Activated CD4-positive, alpha-beta T cell treated with anti-CD3 and anti-CD28 coated beads, Interleukin-2, amount 10 ng/mL, durations not matched to agents 24 days and 14 days (primary cell): Measurements from ENCODE around the gene IL37. TPM values are rescaled to one million over a fixed set of nuclear protein-coding genes. Genes with fewer than 3 reads are reported as not detected.

Experiments
- DNase-seq: peaks from one replicate; pipeline ENCODE4 v3.0.0; 2022
- H3K27ac Mint-ChIP-seq: one replicate; pipeline ENCODE4 v1.8.0; 2022; ENCODE audit warnings: mild to moderate bottlenecking, mixed read lengths
- H3K27me3 Mint-ChIP-seq: one replicate; pipeline ENCODE4 v1.8.0; 2022; ENCODE audit warnings: mixed read lengths
- H3K36me3 Mint-ChIP-seq: one replicate; pipeline ENCODE4 v1.8.0; 2022; ENCODE audit warnings: low read depth, mild to moderate bottlenecking, mixed read lengths
- H3K4me1 Mint-ChIP-seq: one replicate; pipeline ENCODE4 v1.8.0; 2021; ENCODE audit warnings: mixed read lengths
- H3K4me3 Mint-ChIP-seq: one replicate; pipeline ENCODE4 v1.8.0; 2022; ENCODE audit warnings: mild to moderate bottlenecking, moderate library complexity, mixed read lengths
- H3K9me3 Mint-ChIP-seq: one replicate; pipeline ENCODE4 v1.8.0; 2021; ENCODE audit warnings: mixed read lengths
- intact Hi-C: fragments of 100-400 bp; cut with micrococcal nuclease; formaldehyde crosslinking; loops from one replicate; pipeline ENCODE4 v1.15.1; 2023
- total RNA-seq: library from RNA; stranded (reverse); gene quantifications from 2 replicates; pipeline ENCODE4 v1.2.3, GENCODE V29; 2022

Gene IL37
- total RNA-seq, 1 donor from 2014 or later, result not detected

DNA sequence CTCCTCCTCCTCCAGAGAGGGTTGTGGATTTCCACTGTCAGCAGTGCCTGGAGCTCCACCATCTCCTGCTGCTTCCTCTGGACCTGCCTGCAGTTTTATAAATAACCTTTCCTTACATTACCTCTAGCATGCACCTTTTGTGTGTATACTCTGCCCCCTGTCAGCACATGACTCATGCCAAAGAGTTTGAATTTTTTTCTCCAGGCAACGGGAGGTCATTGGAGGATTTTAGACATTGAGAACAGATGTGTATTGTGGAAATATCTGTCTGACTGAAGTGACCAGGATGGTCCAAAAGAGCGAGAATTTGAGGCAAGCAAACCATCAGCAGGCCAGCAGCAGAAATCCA is 31.7 kb downstream of the IL37 start:
- Mint-ChIP-seq H3K36me3 (no peaks in the 10 kb centered on the region), H3K27me3 (peaks cover 15% of the 10 kb centered on the region), H3K4me1 (peaks cover 6% of the 10 kb centered on the region), H3K27ac (no peak overlapping the region), H3K4me3 (no peak overlapping the region), H3K9me3 (no peaks in the 10 kb centered on the region)
- intact Hi-C loops, result loop anchor here (5.0 to 10.0 kb wide), 2 partner anchors 55 to 318 kb away; no protein-coding TSS in a partner anchor
- no peak for DNase-seq

DNA sequence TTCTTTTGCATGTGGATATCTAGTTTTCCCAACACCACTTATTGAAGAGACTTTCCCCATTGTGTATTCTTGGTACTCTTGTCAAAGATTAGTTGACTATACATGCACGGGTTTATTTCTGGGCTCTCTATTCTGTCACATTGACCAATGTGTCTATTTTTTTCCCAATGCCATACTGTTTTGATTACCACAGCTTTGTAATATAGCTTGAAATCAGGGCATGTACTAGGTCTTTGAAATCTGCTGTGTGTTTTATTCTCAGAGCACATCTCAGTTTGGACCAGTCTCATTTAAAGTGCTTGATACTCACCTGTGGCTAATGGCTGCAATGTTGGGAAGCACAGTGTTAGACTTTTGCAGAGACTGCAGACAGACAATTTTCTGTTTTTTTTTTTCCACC is 34.0 kb downstream of the IL37 start:
- Mint-ChIP-seq H3K9me3 (no peaks in the 10 kb centered on the region), H3K4me1 (peaks cover 6% of the 10 kb centered on the region), H3K27me3 (peaks cover 20% of the 10 kb centered on the region), H3K27ac (no peak overlapping the region), H3K4me3 (no peak overlapping the region), H3K36me3 (no peaks in the 10 kb centered on the region)
- intact Hi-C loops, result loop anchor here (5.0 to 10.0 kb wide), 2 partner anchors 58 to 320 kb away; no protein-coding TSS in a partner anchor
- no peak for DNase-seq

- intact Hi-C loops, result loop anchor here (10.0 kb wide), 1 partner anchor 321 kb away; no protein-coding TSS in a partner anchor
- H3K4me3 Mint-ChIP-seq, result no peak overlapping the region
- no peaks in the 10 kb centered on the region for H3K9me3 Mint-ChIP-seq
- peaks cover 6% of the 10 kb centered on the region for H3K4me1 Mint-ChIP-seq
- DNase-seq, result no peak
- H3K27ac Mint-ChIP-seq, result no peak overlapping the region
- H3K36me3 Mint-ChIP-seq, result no peaks in the 10 kb centered on the region
- H3K27me3 Mint-ChIP-seq, result peaks cover 23% of the 10 kb centered on the region
Measured at GRCh38 chr2:112946086-112946485, 35.1 kb downstream of the IL37 start.

GRCh38 chr2:112947374-112947773 is 36.4 kb downstream of the IL37 start:
- no peak for DNase-seq
- Mint-ChIP-seq H3K27me3 (peaks cover 33% of the 10 kb centered on the region), H3K27ac (no peak overlapping the region), H3K36me3 (no peaks in the 10 kb centered on the region), H3K4me3 (no peak overlapping the region), H3K4me1 (no peaks in the 10 kb centered on the region), H3K9me3 (no peaks in the 10 kb centered on the region)
- intact Hi-C loops, result loop anchor here (10.0 kb wide), 1 partner anchor 323 kb away; no protein-coding TSS in a partner anchor

DNA sequence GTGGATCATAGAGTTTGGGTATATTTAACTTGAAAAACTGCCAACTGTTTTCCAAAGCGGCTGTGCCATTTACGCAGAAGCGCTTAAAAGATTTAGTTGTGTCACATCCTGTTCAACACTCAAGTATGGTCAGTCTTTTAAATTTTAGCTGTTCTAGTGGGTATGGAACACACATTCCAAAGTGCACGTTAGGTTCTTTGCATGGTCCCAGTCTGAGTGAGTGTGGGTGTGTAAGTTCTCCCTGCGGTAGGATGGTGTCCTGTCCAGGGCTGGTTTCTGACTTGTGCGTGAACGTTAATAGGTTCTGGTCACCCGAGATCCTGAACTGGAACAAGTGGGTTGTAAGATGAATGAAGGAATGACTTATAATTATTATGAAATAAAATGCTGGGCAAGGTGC is 38.5 kb downstream of the IL37 start:
- H3K27ac Mint-ChIP-seq, result no peak overlapping the region
- H3K9me3 Mint-ChIP-seq, result no peaks in the 10 kb centered on the region
- H3K4me1 Mint-ChIP-seq, result no peaks in the 10 kb centered on the region
- H3K4me3 Mint-ChIP-seq, result no peak overlapping the region
- no peaks in the 10 kb centered on the region for H3K36me3 Mint-ChIP-seq
- intact Hi-C loops, result loop anchor here (10.0 kb wide), 1 partner anchor 325 kb away; no protein-coding TSS in a partner anchor
- no peak for DNase-seq
- peaks cover 40% of the 10 kb centered on the region for H3K27me3 Mint-ChIP-seq

DNA sequence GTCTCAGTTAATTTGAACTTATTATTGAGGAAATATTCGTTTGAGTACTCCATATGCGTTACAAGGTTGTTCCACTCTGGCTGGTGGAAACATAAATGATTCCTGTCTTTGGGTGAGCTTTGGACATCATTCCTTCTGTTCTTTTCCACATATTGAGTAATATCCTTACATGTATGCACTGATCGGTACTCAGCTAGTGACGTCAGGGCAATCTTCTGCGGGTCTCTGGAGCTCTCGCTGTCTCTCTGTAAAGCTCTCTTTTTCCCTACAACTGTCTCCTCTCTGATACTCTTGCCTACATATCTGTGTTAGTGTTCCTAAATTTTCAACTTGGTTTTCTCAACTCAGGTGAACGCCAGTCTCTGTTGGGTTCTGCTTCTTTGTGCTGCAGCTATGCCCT is 43.4 kb downstream of the IL37 start:
- Mint-ChIP-seq H3K4me1 (no peaks in the 10 kb centered on the region), H3K4me3 (no peak overlapping the region), H3K36me3 (no peaks in the 10 kb centered on the region), H3K27ac (no peak overlapping the region), H3K9me3 (no peaks in the 10 kb centered on the region), H3K27me3 (peaks cover 34% of the 10 kb centered on the region)
- no peak for DNase-seq
- intact Hi-C loops, result no loop called here

DNA sequence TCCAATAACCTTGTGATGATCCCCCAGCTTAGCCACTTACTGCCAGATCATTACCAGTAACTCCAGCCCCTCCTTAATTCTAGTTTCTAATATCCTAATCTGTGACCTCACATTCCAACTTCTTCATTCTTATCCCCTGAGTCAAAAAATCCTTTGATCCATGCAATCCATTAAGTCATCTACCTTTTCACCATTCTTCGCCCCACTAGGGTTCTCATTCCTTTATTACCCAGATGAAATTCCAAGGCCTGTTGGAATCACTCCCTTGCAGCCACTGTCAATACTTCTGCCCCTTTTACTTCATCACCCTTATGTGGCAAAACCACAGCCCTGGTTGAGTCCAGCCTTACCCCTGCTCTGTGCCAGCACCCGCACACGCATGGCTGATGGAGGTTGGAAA is 46.5 kb downstream of the IL37 start:
- Mint-ChIP-seq H3K4me1 (peaks cover under 1% of the 10 kb centered on the region), H3K9me3 (no peaks in the 10 kb centered on the region), H3K36me3 (no peaks in the 10 kb centered on the region), H3K27ac (no peak overlapping the region), H3K27me3 (peaks cover 14% of the 10 kb centered on the region), H3K4me3 (no peak overlapping the region)
- DNase-seq, result no peak
- intact Hi-C loops, result no loop called here

DNA sequence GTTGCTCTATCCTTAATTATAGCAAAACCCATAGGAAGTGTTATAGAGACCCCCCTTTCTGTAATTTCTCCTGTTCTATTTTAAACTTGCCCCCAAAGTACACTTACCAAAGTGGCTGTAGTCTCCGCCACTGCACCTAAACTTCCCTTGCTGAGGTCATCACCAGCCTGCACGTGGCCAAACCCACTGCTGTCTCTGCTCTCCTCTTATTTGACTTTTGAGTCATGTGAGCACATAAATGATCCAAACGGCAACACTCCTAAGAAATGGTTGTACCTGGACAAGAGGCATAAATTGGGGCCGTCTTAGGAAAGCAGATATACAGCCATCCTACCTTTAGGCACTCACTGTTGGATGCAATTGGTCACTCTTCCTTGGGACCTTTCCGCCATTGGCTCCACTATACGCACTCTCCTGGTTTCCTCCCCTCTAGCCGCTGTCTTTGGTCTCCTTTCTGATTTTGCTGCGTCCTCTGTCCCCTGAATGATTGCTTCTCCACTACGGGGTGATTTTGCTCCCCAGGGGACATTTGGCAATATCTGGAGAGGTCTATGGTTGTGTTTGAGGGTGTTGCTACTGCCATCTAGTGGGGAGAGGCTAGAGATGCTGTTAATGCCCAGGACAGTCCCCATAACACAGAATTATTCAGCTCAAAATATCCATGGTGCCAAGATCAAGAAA is 47.6 kb downstream of the IL37 start:
- Mint-ChIP-seq H3K4me3 (no peak overlapping the region), H3K27me3 (peaks cover 12% of the 10 kb centered on the region), H3K9me3 (no peaks in the 10 kb centered on the region), H3K36me3 (no peaks in the 10 kb centered on the region), H3K27ac (no peak overlapping the region), H3K4me1 (peaks cover 3% of the 10 kb centered on the region)
- intact Hi-C loops, result loop anchor here (1.0 kb wide), 1 partner anchor 209 kb away; no protein-coding TSS in a partner anchor
- peak; percentile 80 for DNase-seq

GRCh38 chr2:112959109-112959812 is 48.3 kb downstream of the IL37 start:
- intact Hi-C loops, result loop anchor here (1.0 kb wide), 1 partner anchor 210 kb away; no protein-coding TSS in a partner anchor
- no peak overlapping the region for H3K27ac Mint-ChIP-seq
- H3K4me1 Mint-ChIP-seq, result peaks cover 3% of the 10 kb centered on the region
- no peaks in the 10 kb centered on the region for H3K36me3 Mint-ChIP-seq
- no peak for DNase-seq
- H3K27me3 Mint-ChIP-seq, result peaks cover 14% of the 10 kb centered on the region
- no peaks in the 10 kb centered on the region for H3K9me3 Mint-ChIP-seq
- H3K4me3 Mint-ChIP-seq, result no peak overlapping the region

- H3K27me3 Mint-ChIP-seq, result peaks cover 8% of the 10 kb centered on the region
- H3K4me1 Mint-ChIP-seq, result peaks cover 3% of the 10 kb centered on the region
- DNase-seq, result no peak
- H3K27ac Mint-ChIP-seq, result no peak overlapping the region
- intact Hi-C loops, result no loop called here
- H3K4me3 Mint-ChIP-seq, result no peak overlapping the region
- no peaks in the 10 kb centered on the region for H3K9me3 Mint-ChIP-seq
- no peaks in the 10 kb centered on the region for H3K36me3 Mint-ChIP-seq
Measured at GRCh38 chr2:112960230-112960825, 49.4 kb downstream of the IL37 start.

GRCh38 chr2:112962308-112963175 is 51.6 kb downstream of the IL37 start:
- no peaks in the 10 kb centered on the region for H3K9me3 Mint-ChIP-seq
- H3K27ac Mint-ChIP-seq, result no peak overlapping the region
- H3K36me3 Mint-ChIP-seq, result no peaks in the 10 kb centered on the region
- peaks cover 3% of the 10 kb centered on the region for H3K4me1 Mint-ChIP-seq
- H3K27me3 Mint-ChIP-seq, result peaks cover 15% of the 10 kb centered on the region
- no peak overlapping the region for H3K4me3 Mint-ChIP-seq
- intact Hi-C loops, result no loop called here
- no peak for DNase-seq

GRCh38 chr2:112967023-112967422 is 56.1 kb downstream of the IL37 start:
- Mint-ChIP-seq H3K27ac (no peak overlapping the region), H3K27me3 (peaks cover 20% of the 10 kb centered on the region), H3K4me1 (peaks cover 7% of the 10 kb centered on the region), H3K9me3 (peaks cover 17% of the 10 kb centered on the region), H3K4me3 (no peak overlapping the region), H3K36me3 (no peaks in the 10 kb centered on the region)
- intact Hi-C loops, result no loop called here
- DNase-seq, result no peak
